HG03045 (cell line): Measurements from ENCODE around the gene CCDC88C.

Experiments
- ATAC-seq: cut with Tn5 transposase; IDR thresholded peaks from one replicate; pipeline ENCODE4 v1.9.1; 2021; ENCODE audit warnings: mild to moderate bottlenecking, moderate library complexity; ENCODE audit not compliant: unreplicated experiment

CCDC88C gene

GRCh38 chr14:91379579-91379932 is 38.1 kb downstream of the CCDC88C start:
- no peak for ATAC-seq

GRCh38 chr14:91378930-91379578 is 38.6 kb downstream of the CCDC88C start:
- ATAC-seq: no peak

GRCh38 chr14:91377700-91378652 is 39.6 kb downstream of the CCDC88C start:
- no peak for ATAC-seq

GRCh38 chr14:91376547-91377477 is 40.8 kb downstream of the CCDC88C start:
- no peak for ATAC-seq

GRCh38 chr14:91375720-91376452 is 41.7 kb downstream of the CCDC88C start:
- ATAC-seq: no peak

- ATAC-seq: no peak
These were observed 42.5 kb downstream of the CCDC88C start for GRCh38 chr14:91374879-91375702.

- no peak for ATAC-seq
These were observed 43.2 kb downstream of the CCDC88C start for GRCh38 chr14:91374287-91374878.

- peak; percentile 49 for ATAC-seq
These were observed 43.9 kb downstream of the CCDC88C start for GRCh38 chr14:91373591-91374254.

GRCh38 chr14:91372671-91373495 is 44.7 kb downstream of the CCDC88C start:
- ATAC-seq: peak; percentile 25

- ATAC-seq: no peak
These were observed 45.6 kb downstream of the CCDC88C start for GRCh38 chr14:91371990-91372375.

GRCh38 chr14:91371011-91371989 is 46.3 kb downstream of the CCDC88C start:
- ATAC-seq: no peak

GRCh38 chr14:91369628-91370445 is 47.8 kb downstream of the CCDC88C start:
- no peak for ATAC-seq

- ATAC-seq: no peak
These were observed 48.7 kb downstream of the CCDC88C start for GRCh38 chr14:91368776-91369416.

GRCh38 chr14:91367173-91368171 is 50.1 kb downstream of the CCDC88C start:
- peak; percentile 79 for ATAC-seq
